H1 (cell line): ENCODE results near the gene TP63. TPM values are rescaled to one million over a fixed set of nuclear protein-coding genes. Genes with fewer than 3 reads are reported as not detected.

Experiments used
- ATF2 ChIP-seq: IDR thresholded peaks from 2 replicates; pipeline ENCODE4 v1.6.1; 2012; ENCODE audit warnings: low read length, inconsistent platforms
- CBX8 ChIP-seq: fragments of 300-800, 300-1000 bp; sonication (generic); IDR thresholded peaks from 2 replicates; pipeline ENCODE4 v1.7.1; 2016; ENCODE audit warnings: low read depth, low read length, borderline replicate concordance
- CHD7 ChIP-seq: fragments of 300-600 bp; sonication (generic); IDR thresholded peaks from 2 replicates; pipeline ENCODE4 v1.7.1; 2012; ENCODE audit warnings: low read length, moderate library complexity, mild to moderate bottlenecking, inconsistent platforms; ENCODE audit not compliant: insufficient replicate concordance
- KDM1A ChIP-seq: fragments of 200-600, 300-600 bp; sonication (generic); IDR thresholded peaks from 2 replicates; pipeline ENCODE4 v1.7.1; 2016; ENCODE audit warnings: mild to moderate bottlenecking, low read length, borderline replicate concordance
- MAFK ChIP-seq: IDR thresholded peaks from 2 replicates; pipeline ENCODE4 v1.6.1; 2012; ENCODE audit warnings: low read depth, mild to moderate bottlenecking, improper control_type of control experiment, low read length
- polyA plus RNA-seq, 7 experiments: library from polyadenylated mRNA; depleted of rRNA in 3 of 7; stranded (reverse) in 5 of 7; unstranded in 2 of 7; fragments of >200 nt in 5 of 7; fragments of 200-250 nt in 2 of 7; gene quantifications; 1 replicate in 5 of 7; 2 replicates in 1 of 7; 4 replicates in 1 of 7; pipeline versions ENCODE4 v1.2.1 to v1.2.3, GENCODE V29; 2011 to 2013; ENCODE audit warnings: missing spikeins in 2 of 7, mixed read lengths in 2 of 7
- total RNA-seq: library from RNA; stranded (reverse); fragmentation: NEBNext Ultra II Directional; extraction: Animal tissue kit (Norgen Biotek cat#: 25700); gene quantifications from 2 replicates; pipeline ENCODE4 v1.2.1, GENCODE V29; 2021

TP63 gene
- total and polyA plus RNA-seq, 2 of the 8 experiments (the other 6 are each of a cell fraction or from before 2014, with no cell fraction given) = not detected

GRCh38 chr3:189728915-189729314, 97.7 kb downstream of the TP63 start (continued):
- no peak for TF ChIP-seq CHD7
- no peak for TF ChIP-seq ATF2
- peak; percentile 94 for TF ChIP-seq MAFK
- no peak for TF ChIP-seq KDM1A
- no peak for TF ChIP-seq CBX8
